Psoas muscle (tissue), 8 donors: Measurements from ENCODE around the gene MYO5C. TPM values are rescaled to one million over a fixed set of nuclear protein-coding genes. Genes with fewer than 3 reads are reported as not detected.

ENCODE experiments used
- ATAC-seq, 4 donors: fragments of 200-7000 bp; cut with Tn5 transposase; one replicate each; pipeline ENCODE4 v1.9.1; 2020; ENCODE audit warnings: moderate library complexity in 3 of 4, mild to moderate bottlenecking in 2 of 4
- DNase-seq, 2 donors: peaks; one replicate each; pipeline ENCODE4 v3.0.0-alpha.2; 2020
- H3K27ac ChIP-seq: fragments of 200-600 bp; one replicate; pipeline ENCODE4 v1.8.0; 2022
- H3K27me3 ChIP-seq, 3 donors: fragments of 200-600 bp in 1 of 3; one replicate each; pipeline versions ENCODE4 v1.6.1 to v1.8.0; 2013 to 2022; ENCODE audit warnings: low read length in 2 of 3, mild to moderate bottlenecking in 2 of 3, moderate library complexity in 1 of 3; ENCODE audit not compliant: insufficient read depth in 3 of 3
- H3K36me3 ChIP-seq, 2 donors: fragments of 200-600 bp in 1 of 2; one replicate each; pipeline versions ENCODE4 v1.6.1 to v1.8.0; 2013 to 2022; ENCODE audit warnings: low read depth in 1 of 2, mild to moderate bottlenecking in 1 of 2, moderate library complexity in 1 of 2; ENCODE audit not compliant: insufficient read depth in 1 of 2
- H3K4me1 ChIP-seq: fragments of 200-600 bp; one replicate; pipeline ENCODE4 v1.8.0; 2022
- H3K4me3 ChIP-seq: fragments of 200-600 bp; one replicate; pipeline ENCODE4 v1.8.0; 2022; ENCODE audit warnings: mild to moderate bottlenecking
- H3K9me3 ChIP-seq: fragments of 200-600 bp; one replicate; pipeline ENCODE4 v1.8.0; 2022
- WGBS, 3 donors: extraction: QIAGEN DNeasy Blood & Tissue Kit; methylation state at CpG; one replicate each; pipeline versions ENCODE4 v1.1.6 to v1.1.7; 2013; 5-methylcytosine and 5-hydroxymethylcytosine counted together
- intact Hi-C, 2 donors: fragments of 100-400 bp; cut with DNase I; formaldehyde crosslinking; loops; one replicate each; pipeline versions ENCODE4 v1.11.0 to v1.14.2; 2022
- polyA plus RNA-seq, 3 donors: library from polyadenylated mRNA; stranded (reverse); fragments of 200-250 nt; gene quantifications; one replicate each; pipeline ENCODE4 v1.2.3, GENCODE V29; 2013
- total RNA-seq, 4 donors: library from RNA; stranded (reverse); fragmentation: NEBNext Ultra II Directional in 2 of 4; extraction: Animal tissue kit (Norgen Biotek cat#: 25700) in 2 of 4; gene quantifications; one replicate each; pipeline versions ENCODE4 v1.2.1 to v1.2.4, GENCODE V29; 2021 to 2023
- TF ChIP-seq, protein P1 (sequence below): fragments of 200-600 bp; IDR thresholded peaks from one replicate; pipeline ENCODE4 v1.8.0; 2022; ENCODE audit warnings: antibody characterized with exemption
- donor health status: healthy with polysubstance abuse.
- donor health status: DM: no; HTN: no; CAD: no; lungs with moderate emphysema.
- donor health status: Bipolar disorder and iron deficiency.
- donor health status: healthy.
- donor health status: DM: yes; HTN: yes; CAD: no.
- donor health status: DM: no; HTN: no; CAD: no.
- donor health status: DM: no; HTN: no; CAD: no.
- donor health status: DM: yes; HTN: yes; CAD: no.

MYO5C gene
- total and polyA plus RNA-seq, 7 donors: 0.53 to 3.0 (median 1.2) TPM

DNA sequence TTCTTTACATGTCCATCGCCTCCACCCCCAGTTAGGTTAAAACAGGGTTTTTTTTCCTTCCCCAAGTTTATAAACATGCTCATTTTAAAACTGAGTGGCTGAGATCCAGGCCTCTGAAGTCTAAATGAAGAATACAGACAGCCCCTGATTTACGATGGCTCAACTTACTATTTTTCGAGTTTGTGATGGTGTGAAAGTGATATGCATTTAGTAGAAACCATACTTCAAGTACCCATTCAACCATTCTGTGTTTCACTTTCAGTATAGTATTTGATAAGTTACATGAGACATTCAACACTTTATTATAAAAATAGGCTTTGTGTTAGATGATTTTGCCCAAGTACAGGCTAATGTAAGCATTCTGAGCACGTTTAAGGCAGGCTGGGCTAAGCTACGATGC, 73.9 kb downstream of the MYO5C start:
- TF ChIP-seq, protein P1, sequence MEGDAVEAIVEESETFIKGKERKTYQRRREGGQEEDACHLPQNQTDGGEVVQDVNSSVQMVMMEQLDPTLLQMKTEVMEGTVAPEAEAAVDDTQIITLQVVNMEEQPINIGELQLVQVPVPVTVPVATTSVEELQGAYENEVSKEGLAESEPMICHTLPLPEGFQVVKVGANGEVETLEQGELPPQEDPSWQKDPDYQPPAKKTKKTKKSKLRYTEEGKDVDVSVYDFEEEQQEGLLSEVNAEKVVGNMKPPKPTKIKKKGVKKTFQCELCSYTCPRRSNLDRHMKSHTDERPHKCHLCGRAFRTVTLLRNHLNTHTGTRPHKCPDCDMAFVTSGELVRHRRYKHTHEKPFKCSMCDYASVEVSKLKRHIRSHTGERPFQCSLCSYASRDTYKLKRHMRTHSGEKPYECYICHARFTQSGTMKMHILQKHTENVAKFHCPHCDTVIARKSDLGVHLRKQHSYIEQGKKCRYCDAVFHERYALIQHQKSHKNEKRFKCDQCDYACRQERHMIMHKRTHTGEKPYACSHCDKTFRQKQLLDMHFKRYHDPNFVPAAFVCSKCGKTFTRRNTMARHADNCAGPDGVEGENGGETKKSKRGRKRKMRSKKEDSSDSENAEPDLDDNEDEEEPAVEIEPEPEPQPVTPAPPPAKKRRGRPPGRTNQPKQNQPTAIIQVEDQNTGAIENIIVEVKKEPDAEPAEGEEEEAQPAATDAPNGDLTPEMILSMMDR: no peak
- H3K36me3 ChIP-seq: peaks cover 0 to 11% of the 10 kb centered on the region in 2 donors
- no peaks in the 10 kb centered on the region for H3K27me3 ChIP-seq
- intact Hi-C loops: loop anchor here in 1 of 2 donors (10.0 kb wide), 1 partner anchor 337 kb away; no protein-coding TSS in a partner anchor
- no peaks in the 10 kb centered on the region for H3K4me1 ChIP-seq
- H3K9me3 ChIP-seq: no peaks in the 10 kb centered on the region
- ATAC-seq (no peak), DNase-seq (no peak)
- 67 to 78% (median 74%) methylated on average over 5 of the region's 5 CpGs for WGBS, 3 donors
- no peak overlapping the region for H3K4me3 ChIP-seq
- no peak overlapping the region for H3K27ac ChIP-seq

DNA sequence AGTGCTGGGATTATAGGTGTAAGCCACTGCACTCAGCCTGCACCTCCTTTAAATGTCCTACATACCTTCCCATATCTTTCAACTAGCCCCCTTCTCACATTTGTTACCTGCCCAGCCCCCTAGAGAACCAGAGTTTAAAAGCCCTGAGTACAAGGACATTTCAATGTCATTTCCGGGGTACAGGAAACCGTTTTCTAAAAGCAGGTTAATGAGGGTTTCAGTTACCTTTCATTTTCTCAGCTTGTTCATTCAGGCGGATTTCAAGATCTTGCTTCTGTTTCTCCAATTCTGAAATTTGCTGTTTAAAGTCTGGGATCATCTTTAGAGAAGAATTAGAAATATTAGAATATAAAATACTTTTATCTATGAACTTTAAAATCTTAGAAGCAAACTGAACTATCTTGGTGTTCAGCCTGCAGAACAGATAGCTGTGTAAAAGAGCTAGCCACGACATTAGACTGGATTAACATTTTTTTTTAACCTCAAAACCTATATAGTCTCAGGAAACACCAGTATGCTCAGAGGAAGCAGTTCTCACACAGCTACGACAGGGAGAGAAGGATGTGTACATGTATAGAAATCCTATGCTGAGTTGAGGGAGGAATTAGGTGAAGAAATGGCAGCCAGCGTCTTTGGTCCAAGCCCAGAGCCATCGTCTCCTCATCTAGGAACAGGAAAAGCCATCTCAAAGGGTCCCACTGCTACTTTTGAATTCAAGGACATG, 74.5 kb downstream of the MYO5C start:
- H3K27me3 ChIP-seq: no peaks in the 10 kb centered on the region
- H3K36me3 ChIP-seq: peaks cover 0 to 11% of the 10 kb centered on the region in 2 donors
- 70 to 74% (median 72%) methylated on average over 7 of the region's 7 CpGs for WGBS, 3 donors
- TF ChIP-seq, protein P1: no peak
- no peak overlapping the region for H3K4me3 ChIP-seq
- H3K9me3 ChIP-seq: no peaks in the 10 kb centered on the region
- H3K27ac ChIP-seq: no peak overlapping the region
- H3K4me1 ChIP-seq: no peaks in the 10 kb centered on the region
- intact Hi-C loops: loop anchor here in 1 of 2 donors (10.0 kb wide), 1 partner anchor 336 kb away; no protein-coding TSS in a partner anchor
- DNase-seq (no peak), ATAC-seq (no peak)

DNA sequence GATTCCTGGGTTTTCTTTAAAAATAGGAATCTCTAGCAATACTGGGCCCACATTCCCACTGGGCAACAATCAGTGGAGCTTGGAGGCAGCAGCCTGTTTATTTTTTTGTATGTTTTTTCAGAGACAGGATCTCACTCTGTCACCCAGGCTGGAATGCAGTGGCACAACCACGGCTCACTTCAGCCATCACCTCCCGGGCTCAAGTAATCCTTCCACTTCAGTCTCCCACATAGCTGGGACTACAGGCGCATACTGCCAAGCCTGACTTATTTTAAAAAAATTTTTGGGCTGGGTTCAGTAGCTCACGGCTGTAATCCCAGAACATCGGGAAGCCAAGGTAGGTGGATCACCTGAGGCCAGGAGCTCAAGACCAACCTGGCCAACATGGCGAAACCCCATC, 75.4 kb downstream of the MYO5C start:
- Histone ChIP-seq H3K27me3 (no peaks in the 10 kb centered on the region), H3K4me1 (no peaks in the 10 kb centered on the region), H3K4me3 (no peak overlapping the region), H3K9me3 (no peaks in the 10 kb centered on the region), H3K27ac (no peak overlapping the region), H3K36me3 (peaks cover 0 to 11% of the 10 kb centered on the region in 2 donors)
- ATAC-seq: no peak
- 49 to 81% (median 51%) methylated on average over 6 of the region's 6 CpGs for WGBS, 3 donors
- intact Hi-C loops: loop anchor here in 1 of 2 donors (10.0 kb wide), 1 partner anchor 335 kb away; no protein-coding TSS in a partner anchor
- TF ChIP-seq, protein P1: no peak
- DNase-seq: no peak

DNA sequence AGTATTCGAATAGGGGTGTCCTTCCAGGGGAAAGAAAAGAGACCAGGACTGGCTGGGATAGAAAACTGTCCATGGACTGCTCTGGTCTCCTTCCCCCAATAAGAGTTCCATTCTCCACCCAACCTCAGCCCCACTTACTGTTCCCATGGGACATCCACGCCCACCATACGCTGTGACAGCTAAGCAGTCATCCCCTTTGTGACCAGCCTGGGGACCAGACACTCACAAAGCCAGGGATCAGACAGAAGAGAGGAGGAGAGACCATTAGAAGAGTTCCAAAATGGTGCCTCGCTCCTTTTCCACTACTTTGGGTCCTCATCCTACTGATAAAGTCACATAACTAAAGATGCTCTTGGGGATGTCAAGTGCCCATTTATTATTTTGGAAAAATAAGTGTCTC, 76.8 kb downstream of the MYO5C start:
- H3K4me3 ChIP-seq: no peak overlapping the region
- H3K4me1 ChIP-seq: peaks cover 7% of the 10 kb centered on the region
- H3K9me3 ChIP-seq: no peaks in the 10 kb centered on the region
- no peak overlapping the region for H3K27ac ChIP-seq
- TF ChIP-seq, protein P1: no peak
- ATAC-seq (no peak), DNase-seq (no peak)
- H3K27me3 ChIP-seq: no peaks in the 10 kb centered on the region
- intact Hi-C loops: no loop called here
- peaks cover 0 to under 1% of the 10 kb centered on the region in 2 donors for H3K36me3 ChIP-seq
- 94 to 97% (median 95%) methylated on average over 4 of the region's 4 CpGs for WGBS, 3 donors
